ENCODE measurements around the gene GSTO1. TPM values are rescaled to one million over a fixed set of nuclear protein-coding genes. Genes with fewer than 3 reads are reported as not detected.

The GSTO1 gene
- polyA plus RNA-seq, 3 donors, result 131 to 581 (median 495) TPM

DNA sequence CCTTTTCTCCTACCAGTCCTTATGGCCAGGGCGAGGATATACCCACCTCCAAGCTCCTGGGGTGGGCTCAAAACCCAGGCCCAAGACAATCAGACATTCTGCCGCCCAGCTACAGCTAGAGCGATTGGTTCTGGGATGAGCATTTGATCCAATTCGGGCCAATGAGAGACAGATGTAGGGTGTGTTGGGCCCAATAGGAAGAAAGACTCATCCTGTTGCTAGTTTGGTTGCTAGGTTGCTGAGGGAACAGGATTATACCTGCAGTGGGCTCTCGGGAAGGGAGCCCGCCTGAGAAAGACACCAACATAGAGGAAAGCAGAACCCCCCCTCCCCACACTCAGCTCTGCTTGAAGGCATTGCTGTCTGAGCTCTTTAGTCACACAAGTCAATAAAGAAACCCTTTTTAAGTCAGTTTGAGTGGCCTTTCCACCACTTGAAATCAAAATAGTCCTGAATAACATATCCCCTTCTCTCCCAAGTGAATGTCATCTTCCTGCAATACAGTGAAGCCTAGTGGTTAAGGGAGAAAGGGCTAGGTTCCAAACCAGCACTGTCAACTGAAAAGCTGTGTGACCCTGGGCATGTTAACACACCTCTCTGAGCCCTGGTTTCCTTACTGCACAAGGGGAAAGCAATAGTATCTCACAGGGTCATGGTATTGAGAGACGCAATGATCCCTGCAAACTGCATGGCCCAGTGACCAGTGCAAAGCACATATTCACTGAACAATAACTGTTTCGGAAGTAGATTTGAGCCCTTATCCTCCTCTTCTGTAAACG is 61.8 kb downstream of the GSTO1 start:
- Histone ChIP-seq H3K36me3 (replicated peaks in 1 of 2; ENCODE audit: control insufficient read depth in 1 of 2, insufficient read depth in 2 of 2, low read length in 2 of 2) (peaks cover 46 to 69% of the 10 kb centered on the region in 2 donors), H3K9ac (ENCODE audit: insufficient read depth, low read length, poor library complexity, severe bottlenecking) (no peak overlapping the region), H3K27me3 (ENCODE audit: control insufficient read depth in 2 of 2, insufficient read depth in 2 of 2, low read length in 2 of 2) (no peaks in the 10 kb centered on the region), H4K20me1 (ENCODE audit: insufficient read depth, low read length) (peaks cover 100% of the 10 kb centered on the region), H2AFZ (ENCODE audit: insufficient read depth, low read depth, low read length, poor library complexity, severe bottlenecking) (no peak overlapping the region), H3K4me1 (ENCODE audit: control insufficient read depth in 1 of 2, insufficient read depth in 2 of 2, low read length in 2 of 2) (peaks cover 32 to 47% of the 10 kb centered on the region in 2 donors), H3K79me2 (ENCODE audit: insufficient read depth, low read length) (peaks cover 100% of the 10 kb centered on the region), H3K4me3 (replicated peaks in 1 of 3; ENCODE audit: low read depth in 2 of 3, low read length in 3 of 3) (no peak overlapping the region), H3K9me3 (replicated peaks in 1 of 2; ENCODE audit: control insufficient read depth in 1 of 2, insufficient read depth in 1 of 2, low read length in 2 of 2) (no peaks in the 10 kb centered on the region), H3K27ac (ENCODE audit: low read depth in 1 of 2, low read length in 2 of 2) (peak overlapping the region in 1 of 2 donors; percentile 39), H3K4me2 (replicated peaks; ENCODE audit: extremely low read depth, low read length, poor library complexity, severe bottlenecking) (no peak overlapping the region)
- H3K4me1 Mint-ChIP-seq, result peaks cover 56% of the 10 kb centered on the region
- H3K9me3 Mint-ChIP-seq, result peaks cover 0 to 2% (median 0%) of the 10 kb centered on the region in 7 donors
- WGBS (ENCODE audit: insufficient coverage), result 98% methylated on average over 8 of the region's 9 CpGs
- peaks cover 0 to 1% (median 0%) of the 10 kb centered on the region in 3 donors for H3K27me3 Mint-ChIP-seq (ENCODE audit: low read depth in 3 of 3)
- H3K36me3 Mint-ChIP-seq, result peaks cover 63 to 85% of the 10 kb centered on the region in 2 donors
- no peak for DNase-seq
- intact Hi-C loops (cut with micrococcal nuclease), result no loop called here
- H3K27ac Mint-ChIP-seq, result peak overlapping the region in 6 of 7 donors; percentile 11 to 65 (median 48)
- TF ChIP-seq CTCF (IDR thresholded peaks at IDR 0.05), result no peak
- no peak overlapping the region for H3K4me3 Mint-ChIP-seq

Small RNAs within 50 kb of the gene (small RNA-seq; reads per million reads assigned to genes)
- not detected for gene MIR4482 (ENCODE audit: insufficient read length, low read depth)
- gene MIR609 (ENCODE audit: insufficient read length, low read depth), result not detected

Other genes with a start within 250 kb of the GSTO1 start
- gene COL17A1, start 169.0 kb upstream of the GSTO1 start, polyA plus RNA-seq, result not detected
- gene SFR1, start 132.7 kb upstream of the GSTO1 start, polyA plus RNA-seq, result 10 to 100 TPM in 2 of 3 donors, 1 to 10 TPM in 1; 6.4 to 18.1 (median 16.9) TPM
- gene CFAP43, start 22.5 kb upstream of the GSTO1 start, polyA plus RNA-seq, result under 1 TPM in 1 of 3 donors, not detected in 2; 0.06 TPM
- under 1 TPM in 2 of 3 donors, not detected in 1; 0.16 to 0.26 TPM for gene GSTO2, start 14.3 kb downstream of the GSTO1 start, polyA plus RNA-seq
- 10 to 100 TPM; 27.5 to 76.6 (median 35.7) TPM for gene ITPRIP, start 83.6 kb downstream of the GSTO1 start, polyA plus RNA-seq
- under 1 TPM in 1 of 3 donors, not detected in 2; 0.16 TPM for gene CFAP58, start 98.9 kb downstream of the GSTO1 start, polyA plus RNA-seq